H1 (cell line): Measurements from ENCODE around the gene MGAT5. TPM values are rescaled to one million over a fixed set of nuclear protein-coding genes. Genes with fewer than 3 reads are reported as not detected.

Experiments used
- CTCF ChIA-PET: fragments of 300-600 bp; sonication (Branson Sonifier 250); formaldehyde crosslinking; loops from one replicate; lab custom pipeline; 2021; ENCODE audit not compliant: partially characterized antibody; lab: Charles Lee
- POLR2A ChIA-PET: fragments of 300-600 bp; sonication (Branson Sonifier 250); formaldehyde crosslinking; loops from one replicate; lab custom pipeline; 2021; ENCODE audit warnings: inconsistent platforms; ENCODE audit not compliant: partially characterized antibody; lab: Charles Lee
- DNase-seq, 2 experiments: peaks; one replicate each; pipeline versions ENCODE4 v3.0.0 to v3.0.0-alpha.2; 2010 to 2022; ENCODE audit warnings: low spot score in 2 of 2, low read depth in 1 of 2, mixed read lengths in 1 of 2
- FAIRE-seq: peaks from 2 replicates; lab custom pipeline; 2011; peaks lifted over from hg19 to GRCh38; lab: Jason Lieb, UNC
- H2AFZ ChIP-seq: 2 replicates; pipeline ENCODE4 v1.8.1; 2012; ENCODE audit warnings: low read length, inconsistent platforms
- H2AK5ac ChIP-seq: 2 replicates; pipeline ENCODE4 v1.6.1; 2013; ENCODE audit warnings: low read depth, low read length
- H2BK120ac ChIP-seq: replicated peaks from 2 replicates; pipeline ENCODE3; 2013; ENCODE audit warnings: low read depth, low read length, inconsistent platforms
- H2BK12ac ChIP-seq: 2 replicates; pipeline ENCODE4 v1.6.1; 2013; ENCODE audit warnings: low read depth, low read length
- H2BK15ac ChIP-seq: 2 replicates; pipeline ENCODE4 v1.6.1; 2013; ENCODE audit warnings: low read length
- H2BK20ac ChIP-seq: 2 replicates; pipeline ENCODE4 v1.6.1; 2013; ENCODE audit warnings: low read length
- H2BK5ac ChIP-seq: 2 replicates; pipeline ENCODE4 v1.6.1; 2013; ENCODE audit warnings: low read depth, low read length
- H3K14ac ChIP-seq: 2 replicates; pipeline ENCODE4 v1.6.1; 2013; ENCODE audit warnings: inconsistent platforms; ENCODE audit not compliant: insufficient read length
- H3K18ac ChIP-seq: 2 replicates; pipeline ENCODE4 v1.6.1; 2013; ENCODE audit warnings: low read length; ENCODE audit errors: extremely low read depth
- H3K23ac ChIP-seq: 2 replicates; pipeline ENCODE4 v1.6.1; 2013; ENCODE audit warnings: inconsistent platforms; ENCODE audit not compliant: insufficient read length
- H3K23me2 ChIP-seq: 2 replicates; pipeline ENCODE4 v1.6.1; 2013; ENCODE audit warnings: low read depth, low read length
- H3K27ac ChIP-seq: 2 replicates; pipeline ENCODE4 v1.6.1; 2011; ENCODE audit warnings: low read depth, low read length, inconsistent platforms
- H3K27me3 ChIP-seq, 4 experiments: replicated peaks in 1 of 4; 1 replicate in 1 of 4; 2 replicates in 3 of 4; pipeline versions ENCODE4 v1.6.1 to v1.8.1; 2011 to 2013; ENCODE audit warnings: low read length in 3 of 4, mild to moderate bottlenecking in 3 of 4, inconsistent platforms in 2 of 4, mixed read lengths in 2 of 4, moderate library complexity in 1 of 4; ENCODE audit not compliant: control insufficient read depth in 3 of 4, insufficient read depth in 3 of 4; ENCODE audit errors: extremely low read depth in 1 of 4
- H3K36me3 ChIP-seq, 4 experiments: 2 replicates each; pipeline versions ENCODE4 v1.6.1 to v1.8.1; 2011 to 2013; ENCODE audit warnings: mild to moderate bottlenecking in 4 of 4, low read length in 3 of 4, moderate library complexity in 2 of 4, control low read depth in 1 of 4, inconsistent platforms in 1 of 4; ENCODE audit not compliant: insufficient read depth in 4 of 4, control insufficient read depth in 2 of 4
- H3K4ac ChIP-seq: replicated peaks from 2 replicates; pipeline ENCODE3; 2013; ENCODE audit warnings: low read length, low read depth, mixed read lengths, inconsistent platforms; ENCODE audit not compliant: insufficient read length
- H3K4me1 ChIP-seq, 4 experiments: replicated peaks in 1 of 4; 1 replicate in 1 of 4; 2 replicates in 3 of 4; pipeline versions ENCODE4 v1.6.1 to v1.8.1; 2011 to 2013; ENCODE audit warnings: low read length in 3 of 4, inconsistent platforms in 2 of 4, mixed read lengths in 1 of 4; ENCODE audit not compliant: insufficient read depth in 4 of 4, control insufficient read depth in 3 of 4
- H3K4me2 ChIP-seq, 2 experiments: 2 replicates each; pipeline versions ENCODE4 v1.6.1 to v1.8.1; 2011 to 2013; ENCODE audit warnings: low read depth in 2 of 2, low read length in 2 of 2, control low read depth in 1 of 2, inconsistent platforms in 1 of 2, mild to moderate bottlenecking in 1 of 2; ENCODE audit not compliant: insufficient read depth in 1 of 2
- H3K4me3 ChIP-seq, 4 experiments: fragments of 200-600, 300-600 bp in 1 of 4; sonication (generic), shearing (Covaris generic), sonication (Bioruptor Twin) in 1 of 4; 2 replicates each; pipeline versions ENCODE4 v1.5.1 to v1.8.1; 2011 to 2016; ENCODE audit warnings: low read length in 4 of 4, low read depth in 3 of 4, control low read depth in 2 of 4, inconsistent platforms in 2 of 4, mild to moderate bottlenecking in 2 of 4, mixed read lengths in 1 of 4, moderate library complexity in 1 of 4; ENCODE audit not compliant: insufficient read depth in 2 of 4; ENCODE audit errors: extremely low read depth in 1 of 4
- H3K56ac ChIP-seq: replicated peaks from 2 replicates; pipeline ENCODE3; 2013; ENCODE audit warnings: low read depth, mild to moderate bottlenecking, mixed read lengths, low read length, inconsistent platforms; ENCODE audit not compliant: insufficient read length
- H3K79me1 ChIP-seq: 2 replicates; pipeline ENCODE4 v1.6.1; 2013; ENCODE audit warnings: low read depth, low read length, control low read depth
- H3K79me2 ChIP-seq, 2 experiments: 2 replicates each; pipeline versions ENCODE4 v1.6.1 to v1.8.1; 2012 to 2013; ENCODE audit warnings: low read length in 2 of 2, mild to moderate bottlenecking in 2 of 2, inconsistent platforms in 1 of 2; ENCODE audit not compliant: insufficient read depth in 2 of 2, control insufficient read depth in 1 of 2
- H3K9ac ChIP-seq, 4 experiments: replicated peaks in 1 of 4; 1 replicate in 1 of 4; 2 replicates in 3 of 4; pipeline versions ENCODE4 v1.6.1 to v1.8.1; 2011 to 2013; ENCODE audit warnings: low read depth in 3 of 4, low read length in 3 of 4, control low read depth in 2 of 4, mild to moderate bottlenecking in 2 of 4, moderate library complexity in 2 of 4, inconsistent platforms in 1 of 4; ENCODE audit errors: extremely low read depth in 1 of 4
- H3K9me3 ChIP-seq, 2 experiments: 2 replicates each; pipeline versions ENCODE4 v1.6.1 to v1.8.1; 2012 to 2013; ENCODE audit warnings: mild to moderate bottlenecking in 2 of 2, moderate library complexity in 2 of 2, control low read depth in 1 of 2, inconsistent platforms in 1 of 2, low read depth in 1 of 2, low read length in 1 of 2, mixed read lengths in 1 of 2; ENCODE audit not compliant: insufficient read depth in 2 of 2
- H4K20me1 ChIP-seq, 2 experiments: replicated peaks in 1 of 2; 2 replicates each; pipeline versions ENCODE3 to v1.8.1; 2011 to 2013; ENCODE audit warnings: inconsistent platforms in 2 of 2, low read length in 2 of 2, mild to moderate bottlenecking in 1 of 2; ENCODE audit not compliant: insufficient read depth in 2 of 2, control insufficient read depth in 1 of 2
- H4K5ac ChIP-seq: 2 replicates; pipeline ENCODE4 v1.6.1; 2013; ENCODE audit warnings: low read length, low read depth, mixed read lengths, inconsistent platforms; ENCODE audit not compliant: insufficient read length
- H4K8ac ChIP-seq: 2 replicates; pipeline ENCODE4 v1.8.0; 2013; ENCODE audit warnings: mild to moderate bottlenecking, moderate library complexity, low read length, inconsistent platforms; ENCODE audit not compliant: insufficient read depth; ENCODE audit errors: extremely low read depth
- H4K91ac ChIP-seq: replicated peaks from 2 replicates; pipeline ENCODE3; 2013; ENCODE audit warnings: low read length, mixed read lengths, inconsistent platforms; ENCODE audit not compliant: insufficient read length
- BCL11A ChIP-seq, 2 experiments: IDR thresholded peaks; one replicate each; pipeline ENCODE4 v1.6.1; 2011; ENCODE audit warnings: low read depth in 2 of 2, low read length in 2 of 2, mild to moderate bottlenecking in 2 of 2
- CHD2 ChIP-seq: IDR thresholded peaks from 2 replicates; pipeline ENCODE4 v1.6.1; 2012; ENCODE audit warnings: low read length, improper control_type of control experiment
- HDAC2 ChIP-seq, 2 experiments: fragments of 300-600 bp in 1 of 2; sonication (generic) in 1 of 2; IDR thresholded peaks; 2 replicates each; pipeline ENCODE4 v1.6.1; 2011 to 2012; ENCODE audit warnings: low read depth in 2 of 2, low read length in 2 of 2, mild to moderate bottlenecking in 2 of 2, moderate library complexity in 2 of 2, borderline replicate concordance in 1 of 2, inconsistent platforms in 1 of 2
- JUND ChIP-seq: IDR thresholded peaks from 2 replicates; pipeline ENCODE4 v1.6.1; 2011; ENCODE audit warnings: mild to moderate bottlenecking, improper control_type of control experiment, low read length
- KDM1A ChIP-seq: fragments of 200-600, 300-600 bp; sonication (generic); IDR thresholded peaks from 2 replicates; pipeline ENCODE4 v1.7.1; 2016; ENCODE audit warnings: mild to moderate bottlenecking, low read length, borderline replicate concordance
- NANOG ChIP-seq: IDR thresholded peaks from 2 replicates; pipeline ENCODE4 v1.6.1; 2011; ENCODE audit warnings: low read length, low read depth, mild to moderate bottlenecking, inconsistent platforms; ENCODE audit not compliant: insufficient read depth, poor library complexity, severe bottlenecking
- POLR2AphosphoS5 ChIP-seq: IDR thresholded peaks from 2 replicates; pipeline ENCODE4 v1.6.1; 2011; ENCODE audit warnings: low read depth, low read length
- POU5F1 ChIP-seq: IDR thresholded peaks from 2 replicates; pipeline ENCODE4 v1.6.1; 2011; ENCODE audit warnings: low read depth, mild to moderate bottlenecking, low read length, moderate library complexity
- RAD21 ChIP-seq, 2 experiments: IDR thresholded peaks in 1 of 2; conservative IDR thresholded peaks in 1 of 2; 2 replicates each; pipeline ENCODE4 v1.6.1; 2011; ENCODE audit warnings: low read depth in 2 of 2, low read length in 2 of 2, improper control_type of control experiment in 1 of 2, inconsistent platforms in 1 of 2, mild to moderate bottlenecking in 1 of 2, moderate library complexity in 1 of 2
- RFX5 ChIP-seq: IDR thresholded peaks from 2 replicates; pipeline ENCODE4 v1.6.1; 2011; ENCODE audit warnings: low read depth, low read length, improper control_type of control experiment, borderline replicate concordance
- RNF2 ChIP-seq: fragments of 200-900, 300-1000 bp; sonication (generic); IDR thresholded peaks from 2 replicates; pipeline ENCODE4 v1.7.1; 2016; ENCODE audit warnings: borderline replicate concordance, low read depth, mild to moderate bottlenecking, antibody characterized with exemption, low read length; ENCODE audit not compliant: poor library complexity, severe bottlenecking; ENCODE audit errors: missing control alignments
- SP1 ChIP-seq: IDR thresholded peaks from 2 replicates; pipeline ENCODE4 v1.6.1; 2011; ENCODE audit warnings: low read depth, low read length
- TBP ChIP-seq: IDR thresholded peaks from 2 replicates; pipeline ENCODE4 v1.6.1; 2011; ENCODE audit warnings: low read depth, low read length, improper control_type of control experiment
- TEAD4 ChIP-seq: IDR thresholded peaks from 2 replicates; pipeline ENCODE4 v1.6.1; 2012; ENCODE audit warnings: low read depth, low read length, inconsistent platforms, mixed read lengths
- WGBS, 2 experiments: shearing (Covaris generic) in 1 of 2; methylation state at CpG; one replicate each; pipeline versions ENCODE4 v1.1.6 to v1.1.7; 2013 to 2015; ENCODE audit warnings: low lambda C conversion rate in 2 of 2, mixed read lengths in 2 of 2, inconsistent platforms in 1 of 2, low coverage in 1 of 2, missing lambda C conversion rate in 1 of 2; ENCODE audit not compliant: insufficient replicate concordance in 2 of 2, insufficient coverage in 1 of 2, insufficient read length in 1 of 2; ENCODE audit errors: extremely low coverage in 1 of 2, missing lambda C conversion rate in 1 of 2; 5-methylcytosine and 5-hydroxymethylcytosine counted together
- polyA plus RNA-seq, 7 experiments: library from polyadenylated mRNA; depleted of rRNA in 3 of 7; stranded (reverse) in 5 of 7; unstranded in 2 of 7; fragments of >200 nt in 5 of 7; fragments of 200-250 nt in 2 of 7; gene quantifications; 1 replicate in 5 of 7; 2 replicates in 1 of 7; 4 replicates in 1 of 7; pipeline versions ENCODE4 v1.2.1 to v1.2.3, GENCODE V29; 2011 to 2013; ENCODE audit warnings: missing spikeins in 2 of 7, mixed read lengths in 2 of 7
- total RNA-seq: library from RNA; stranded (reverse); fragmentation: NEBNext Ultra II Directional; extraction: Animal tissue kit (Norgen Biotek cat#: 25700); gene quantifications from 2 replicates; pipeline ENCODE4 v1.2.1, GENCODE V29; 2021

MGAT5 gene
- total and polyA plus RNA-seq, 2 of the 8 experiments (the other 6 are each of a cell fraction or from before 2014, with no cell fraction given), result 11.2 to 49.2 TPM

- H3K79me2 ChIP-seq, result 0 out of 4 replicates have a peak, but pooled peaks cover 0 to 8% of the 10 kb centered on the region in 2 experiments
- ChIA-PET POLR2A (no interaction called here), CTCF (interaction anchor here (0.6 kb wide), 1 partner anchor 164 kb away, joined by 3 read pairs; no protein-coding TSS in a partner anchor)
- no peak overlapping the region for H3K56ac ChIP-seq
- no peaks in the 10 kb centered on the region for H3K9me3 ChIP-seq
- H3K23ac ChIP-seq, result no peak overlapping the region
- no peak for DNase-seq
- H3K4me2 ChIP-seq, result no peak overlapping the region
- no peak overlapping the region for H2BK15ac ChIP-seq
- no peak overlapping the region for H4K91ac ChIP-seq
- H3K79me1 ChIP-seq, result no peaks in the 10 kb centered on the region; the same call in 1 of the 2 replicates
- no peak overlapping the region for H2BK5ac ChIP-seq
- WGBS, 2 experiments, result 86% methylated on average over 2 of the region's 2 CpGs; no CpG with 5 or more reads in 1 of the 2 experiments
- H3K36me3 ChIP-seq, result no peaks in the 10 kb centered on the region
- H2AK5ac ChIP-seq, result no peak overlapping the region
- H3K27me3 ChIP-seq, result no peaks in the 10 kb centered on the region
- no peaks in the 10 kb centered on the region; the same call in 1 of the 2 replicates for H3K23me2 ChIP-seq
- H2BK120ac ChIP-seq, result no peak overlapping the region
- H4K5ac ChIP-seq, result no peak overlapping the region
- no peaks in the 10 kb centered on the region for H4K20me1 ChIP-seq
- no peak overlapping the region for H3K27ac ChIP-seq
- H3K4me3 ChIP-seq, result no peak overlapping the region
- H2AFZ ChIP-seq, result no peak overlapping the region
- peaks cover 0 to 4% (median 3%) of the 10 kb centered on the region in 4 experiments; a peak in 3 of 7 replicates for H3K4me1 ChIP-seq
- H3K18ac ChIP-seq, result no peak overlapping the region
- no peak overlapping the region for H3K4ac ChIP-seq
- no peak overlapping the region for H3K14ac ChIP-seq
- H2BK20ac ChIP-seq, result no peak overlapping the region
- no peak overlapping the region for H4K8ac ChIP-seq
- H2BK12ac ChIP-seq, result no peak overlapping the region
- no peak overlapping the region for H3K9ac ChIP-seq
- FAIRE-seq, result no peak
- TF ChIP-seq RAD21 (IDR thresholded peaks at IDR 0.05 in 1 of 2, conservative IDR thresholded peaks at IDR 0.05 in 1 of 2; ENCODE audit: low read depth in 2 of 2, low read length in 2 of 2) (no peak), HDAC2 (IDR thresholded peaks at IDR 0.05; ENCODE audit: borderline replicate concordance in 1 of 2, low read depth in 2 of 2, low read length in 2 of 2) (no peak), JUND (no peak), SP1 (no peak), RFX5 (no peak), POU5F1 (no peak), TBP (no peak), RNF2 (no peak), CHD2 (no peak), TEAD4 (no peak), NANOG (no peak), BCL11A (IDR thresholded peaks at IDR 0.05; ENCODE audit: low read depth in 2 of 2, low read length in 2 of 2) (no peak), POLR2AphosphoS5 (no peak), KDM1A (no peak)
These were observed 52.6 kb downstream of the MGAT5 start for GRCh38 chr2:134306521-134306920.
